CD8-positive, alpha-beta memory T cell (primary cell): Measurements from ENCODE around the gene PRDM12. TPM values are rescaled to one million over a fixed set of nuclear protein-coding genes. Genes with fewer than 3 reads are reported as not detected.
A peak's percentile ranks its signal among the peaks of the same experiment; 100 is the strongest.

Experiments
- CTCF ChIA-PET: fragments of 350-600 bp; sonication (Branson Sonifier 250); formaldehyde crosslinking; loops from one replicate; lab custom pipeline; 2021; ENCODE audit warnings: antibody characterized with exemption; lab: Charles Lee
- POLR2A ChIA-PET: fragments of 350-600 bp; sonication (Branson Sonifier 250); formaldehyde crosslinking; loops from one replicate; lab custom pipeline; 2021; ENCODE audit warnings: antibody characterized with exemption; lab: Charles Lee
- DNase-seq, 5 donors: peaks; one replicate each; pipeline versions ENCODE4 v3.0.0 to v3.0.0-alpha.2; 2020 to 2022; ENCODE audit warnings: mixed read lengths in 1 of 5
- H3K27ac ChIP-seq: one replicate; pipeline ENCODE4 v1.7.0; 2013; ENCODE audit warnings: low read depth, mild to moderate bottlenecking, low read length, moderate library complexity
- H3K27me3 ChIP-seq: 2 replicates; pipeline ENCODE4 v1.7.0; 2013; ENCODE audit warnings: low read length, mild to moderate bottlenecking; ENCODE audit not compliant: insufficient read depth, poor library complexity, severe bottlenecking
- H3K36me3 ChIP-seq: 2 replicates; pipeline ENCODE4 v1.7.0; 2013; ENCODE audit warnings: mild to moderate bottlenecking, low read length, moderate library complexity; ENCODE audit not compliant: insufficient read depth
- H3K4me1 ChIP-seq: 2 replicates; pipeline ENCODE4 v1.7.0; 2013; ENCODE audit warnings: mild to moderate bottlenecking, low read length, moderate library complexity; ENCODE audit not compliant: insufficient read depth
- H3K4me3 ChIP-seq: 2 replicates; pipeline ENCODE4 v1.7.0; 2013; ENCODE audit warnings: mild to moderate bottlenecking, low read length
- H3K9me3 ChIP-seq: 2 replicates; pipeline ENCODE4 v1.7.0; 2013; ENCODE audit warnings: mild to moderate bottlenecking, low read length
- H3K27ac Mint-ChIP-seq, 8 donors: one replicate each; pipeline ENCODE4 v1.8.0; 2020 to 2021; ENCODE audit warnings: mixed read lengths in 8 of 8, mild to moderate bottlenecking in 6 of 8, inconsistent platforms in 3 of 8, moderate library complexity in 3 of 8
- H3K27me3 Mint-ChIP-seq, 2 donors: one replicate each; pipeline ENCODE4 v1.8.0; 2020 to 2021; ENCODE audit warnings: mixed read lengths in 2 of 2, mild to moderate bottlenecking in 1 of 2, moderate library complexity in 1 of 2
- H3K36me3 Mint-ChIP-seq, 3 donors: one replicate each; pipeline ENCODE4 v1.8.0; 2020 to 2021; ENCODE audit warnings: mixed read lengths in 3 of 3, inconsistent platforms in 1 of 3, mild to moderate bottlenecking in 1 of 3
- H3K4me1 Mint-ChIP-seq, 3 donors: one replicate each; pipeline ENCODE4 v1.8.0; 2020 to 2021; ENCODE audit warnings: mixed read lengths in 3 of 3, inconsistent platforms in 1 of 3, mild to moderate bottlenecking in 1 of 3
- H3K4me3 Mint-ChIP-seq, 7 donors: one replicate each; pipeline ENCODE4 v1.8.0; 2020 to 2021; ENCODE audit warnings: mixed read lengths in 7 of 7, mild to moderate bottlenecking in 6 of 7, moderate library complexity in 4 of 7, inconsistent platforms in 2 of 7
- H3K9me3 Mint-ChIP-seq, 5 donors: one replicate each; pipeline ENCODE4 v1.8.0; 2020 to 2022; ENCODE audit warnings: mixed read lengths in 5 of 5, mild to moderate bottlenecking in 3 of 5, moderate library complexity in 2 of 5, inconsistent platforms in 1 of 5
- polyA plus RNA-seq: library from polyadenylated mRNA; unstranded; fragments of 300-500 nt; fragmentation: Illumina TruSeq; gene quantifications from one replicate; pipeline ENCODE4 v1.2.3, GENCODE V29; 2021
- total RNA-seq, 2 experiments: library from RNA; stranded (reverse); gene quantifications; one replicate each; pipeline ENCODE4 v1.2.3, GENCODE V29; 2021

Gene PRDM12
- total and polyA plus RNA-seq, 3 experiments from 2014 or later = 0.11 TPM; not detected in 2

- no peaks in the 10 kb centered on the region for H3K9me3 Mint-ChIP-seq
- H3K36me3 Mint-ChIP-seq = peaks cover 0 to 7% (median 0%) of the 10 kb centered on the region in 3 donors
- peaks cover 29% of the 10 kb centered on the region for H3K4me1 ChIP-seq
- POLR2A ChIA-PET = interaction anchor here (0.9 kb wide), 1 partner anchor 20 kb away, joined by 3 read pairs; the partner anchor contains the start of gene EXOSC2
- peak overlapping the region; percentile 89 for H3K27ac ChIP-seq
- peak overlapping the region; percentile 87 for H3K4me3 ChIP-seq
- peak overlapping the region; percentile 90 to 98 (median 96) for H3K27ac Mint-ChIP-seq
- H3K9me3 ChIP-seq = no peaks in the 10 kb centered on the region
- H3K36me3 ChIP-seq = no peaks in the 10 kb centered on the region
- DNase-seq = peak; percentile 92 to 97 (median 94)
- H3K27me3 ChIP-seq = no peaks in the 10 kb centered on the region
- peaks cover 33 to 52% (median 38%) of the 10 kb centered on the region in 3 donors for H3K4me1 Mint-ChIP-seq
- CTCF ChIA-PET = interaction anchor here (1.0 to 1.7 kb wide), 3 partner anchors 10 to 19 kb away, joined by 3 to 4 read pairs (median 3); partner anchors contain the start of gene EXOSC2
- H3K27me3 Mint-ChIP-seq = no peaks in the 10 kb centered on the region
- H3K4me3 Mint-ChIP-seq = peak overlapping the region; percentile 83 to 98 (median 91)
Observed at GRCh38 chr9:130712564-130713285, 48.3 kb downstream of the PRDM12 start.

GRCh38 chr9:130713286-130713960 is 49.0 kb downstream of the PRDM12 start:
- ChIA-PET POLR2A (interaction anchor here (0.9 kb wide), 1 partner anchor 20 kb away, joined by 3 read pairs; the partner anchor contains the start of gene EXOSC2), CTCF (interaction anchor here (1.0 to 1.7 kb wide), 3 partner anchors 11 to 20 kb away, joined by 3 to 4 read pairs (median 3); partner anchors contain the start of gene EXOSC2)
- no peaks in the 10 kb centered on the region for H3K9me3 Mint-ChIP-seq
- H3K4me3 ChIP-seq = peak overlapping the region; percentile 87
- H3K36me3 Mint-ChIP-seq = peaks cover 0 to 7% (median 0%) of the 10 kb centered on the region in 3 donors
- H3K27me3 ChIP-seq = no peaks in the 10 kb centered on the region
- H3K4me1 Mint-ChIP-seq = peaks cover 33 to 52% (median 43%) of the 10 kb centered on the region in 3 donors
- no peaks in the 10 kb centered on the region for H3K9me3 ChIP-seq
- H3K36me3 ChIP-seq = no peaks in the 10 kb centered on the region
- peak overlapping the region; percentile 87 to 98 (median 94) for H3K27ac Mint-ChIP-seq
- DNase-seq = peak in 1 of 5 donors; percentile 48
- peak overlapping the region; percentile 89 for H3K27ac ChIP-seq
- peak overlapping the region; percentile 83 to 98 (median 91) for H3K4me3 Mint-ChIP-seq
- no peaks in the 10 kb centered on the region for H3K27me3 Mint-ChIP-seq
- H3K4me1 ChIP-seq = peaks cover 29% of the 10 kb centered on the region

GRCh38 chr9:130714586-130715110 is 50.3 kb downstream of the PRDM12 start:
- POLR2A ChIA-PET = no interaction called here
- CTCF ChIA-PET = interaction anchor here (0.7 to 1.9 kb wide), 3 partner anchors 9 to 144 kb away, joined by 3 to 5 read pairs (median 4); no protein-coding TSS in a partner anchor

GRCh38 chr9:130715270-130715669 is 50.9 kb downstream of the PRDM12 start:
- Histone ChIP-seq H3K4me1 (peaks cover 29% of the 10 kb centered on the region), H3K9me3 (no peaks in the 10 kb centered on the region), H3K27me3 (no peaks in the 10 kb centered on the region), H3K36me3 (no peaks in the 10 kb centered on the region), H3K27ac (peak overlapping the region; percentile 18), H3K4me3 (no peak overlapping the region)
- H3K27me3 Mint-ChIP-seq = no peaks in the 10 kb centered on the region
- no peaks in the 10 kb centered on the region for H3K9me3 Mint-ChIP-seq
- ChIA-PET POLR2A (no interaction called here), CTCF (interaction anchor here (0.7 to 1.9 kb wide), 3 partner anchors 9 to 143 kb away, joined by 3 to 5 read pairs (median 4); no protein-coding TSS in a partner anchor)
- H3K4me3 Mint-ChIP-seq = peak overlapping the region; percentile 83 to 98 (median 91)
- H3K36me3 Mint-ChIP-seq = peaks cover 0 to 9% (median 0%) of the 10 kb centered on the region in 3 donors
- DNase-seq = no peak
- H3K27ac Mint-ChIP-seq = peak overlapping the region in 1 of 8 donors; percentile 90
- H3K4me1 Mint-ChIP-seq = peaks cover 38 to 63% (median 57%) of the 10 kb centered on the region in 3 donors

More at GRCh38 chr9:130714586-130715110, 50.3 kb downstream of the PRDM12 start:
- peak overlapping the region; percentile 83 to 98 (median 91) for H3K4me3 Mint-ChIP-seq
- H3K36me3 ChIP-seq = no peaks in the 10 kb centered on the region
- peak overlapping the region; percentile 18 for H3K27ac ChIP-seq
- H3K36me3 Mint-ChIP-seq = peaks cover 0 to 8% (median 0%) of the 10 kb centered on the region in 3 donors
- no peak for DNase-seq
- H3K27ac Mint-ChIP-seq = peak overlapping the region in 5 of 8 donors; percentile 43 to 90 (median 72)
- H3K9me3 Mint-ChIP-seq = no peaks in the 10 kb centered on the region
- no peaks in the 10 kb centered on the region for H3K27me3 Mint-ChIP-seq
- no peaks in the 10 kb centered on the region for H3K27me3 ChIP-seq
- H3K9me3 ChIP-seq = no peaks in the 10 kb centered on the region
- H3K4me1 Mint-ChIP-seq = peaks cover 36 to 58% (median 51%) of the 10 kb centered on the region in 3 donors
- peak overlapping the region; percentile 11 for H3K4me3 ChIP-seq
- peaks cover 29% of the 10 kb centered on the region for H3K4me1 ChIP-seq

- no peaks in the 10 kb centered on the region for H3K27me3 ChIP-seq
- H3K4me1 ChIP-seq = peaks cover 22% of the 10 kb centered on the region
- no peak for DNase-seq
- Mint-ChIP-seq H3K36me3 (peaks cover 0 to 8% (median 5%) of the 10 kb centered on the region in 3 donors), H3K27ac (peak overlapping the region in 2 of 8 donors; percentile 27 to 86), H3K4me3 (no peak overlapping the region), H3K27me3 (no peaks in the 10 kb centered on the region), H3K4me1 (peaks cover 38 to 64% (median 63%) of the 10 kb centered on the region in 3 donors), H3K9me3 (no peaks in the 10 kb centered on the region)
- no peaks in the 10 kb centered on the region for H3K36me3 ChIP-seq
- ChIA-PET POLR2A (no interaction called here), CTCF (interaction anchor here (1.5 kb wide), 1 partner anchor 12 kb away, joined by 3 read pairs; no protein-coding TSS in a partner anchor)
- no peaks in the 10 kb centered on the region for H3K9me3 ChIP-seq
- H3K4me3 ChIP-seq = no peak overlapping the region
- no peak overlapping the region for H3K27ac ChIP-seq
Observed at GRCh38 chr9:130718562-130718961, 54.2 kb downstream of the PRDM12 start.

- Histone ChIP-seq H3K4me1 (no peaks in the 10 kb centered on the region), H3K27ac (no peak overlapping the region), H3K36me3 (no peaks in the 10 kb centered on the region), H3K4me3 (no peak overlapping the region), H3K9me3 (no peaks in the 10 kb centered on the region), H3K27me3 (no peaks in the 10 kb centered on the region)
- Mint-ChIP-seq H3K9me3 (no peaks in the 10 kb centered on the region), H3K27me3 (no peaks in the 10 kb centered on the region), H3K27ac (peak overlapping the region in 1 of 8 donors; percentile 25), H3K4me1 (peaks cover 16 to 42% (median 41%) of the 10 kb centered on the region in 3 donors), H3K36me3 (peaks cover 0 to 6% (median 5%) of the 10 kb centered on the region in 3 donors), H3K4me3 (no peak overlapping the region)
- DNase-seq = no peak
- ChIA-PET POLR2A (no interaction called here), CTCF (no interaction called here)
Observed at GRCh38 chr9:130720762-130721161, 56.4 kb downstream of the PRDM12 start.

- no peaks in the 10 kb centered on the region for H3K9me3 ChIP-seq
- ChIA-PET CTCF (interaction anchor here (1.2 kb wide), 1 partner anchor 28 kb away, joined by 3 read pairs; no protein-coding TSS in a partner anchor), POLR2A (no interaction called here)
- H3K36me3 Mint-ChIP-seq = peaks cover 4 to 11% (median 7%) of the 10 kb centered on the region in 3 donors
- H3K4me1 Mint-ChIP-seq = peaks cover 21 to 28% (median 27%) of the 10 kb centered on the region in 3 donors
- no peaks in the 10 kb centered on the region for H3K27me3 ChIP-seq
- no peaks in the 10 kb centered on the region for H3K36me3 ChIP-seq
- no peak overlapping the region for H3K27ac Mint-ChIP-seq
- H3K4me3 Mint-ChIP-seq = no peak overlapping the region
- no peaks in the 10 kb centered on the region for H3K9me3 Mint-ChIP-seq
- H3K27ac ChIP-seq = no peak overlapping the region
- no peak overlapping the region for H3K4me3 ChIP-seq
- DNase-seq = no peak
- no peaks in the 10 kb centered on the region for H3K4me1 ChIP-seq
- no peaks in the 10 kb centered on the region for H3K27me3 Mint-ChIP-seq
Observed at GRCh38 chr9:130728721-130729120, 64.3 kb downstream of the PRDM12 start.
